WTC11 (cell line): ENCODE results near the gene OPCML. TPM values are rescaled to one million over a fixed set of nuclear protein-coding genes. Genes with fewer than 3 reads are reported as not detected.

Source experiments
- ATAC-seq: fragments of 200-7000 bp; cut with Tn5 transposase; 2 replicates; pipeline ENCODE4 v1.10.0; 2021; ENCODE audit warnings: mild to moderate bottlenecking, moderate library complexity
- CTCF ChIA-PET: fragments of 300-600 bp; sonication (Branson Sonifier 250); formaldehyde crosslinking; loops from one replicate; lab custom pipeline; 2021; ENCODE audit warnings: antibody characterized with exemption; lab: Charles Lee
- POLR2A ChIA-PET: fragments of 350-600 bp; sonication (Branson Sonifier 250); formaldehyde crosslinking; loops from one replicate; lab custom pipeline; 2021; ENCODE audit warnings: antibody characterized with exemption; lab: Charles Lee
- DNase-seq: peaks from one replicate; pipeline ENCODE4 v3.0.0; 2021; ENCODE audit warnings: low spot score
- H3K27ac Mint-ChIP-seq: 2 replicates; pipeline ENCODE4 v1.8.0; 2021; ENCODE audit warnings: mixed read lengths
- H3K27me3 Mint-ChIP-seq: 2 replicates; pipeline ENCODE4 v1.8.0; 2021; ENCODE audit warnings: low read depth, mild to moderate bottlenecking, moderate library complexity, mixed read lengths
- H3K36me3 Mint-ChIP-seq: 2 replicates; pipeline ENCODE4 v1.8.0; 2021; ENCODE audit warnings: mixed read lengths
- H3K4me1 Mint-ChIP-seq: 2 replicates; pipeline ENCODE4 v1.8.0; 2022; ENCODE audit warnings: mixed read lengths
- H3K4me3 Mint-ChIP-seq: 2 replicates; pipeline ENCODE4 v1.8.0; 2021; ENCODE audit warnings: mild to moderate bottlenecking, moderate library complexity, mixed read lengths
- H3K9me3 Mint-ChIP-seq: 2 replicates; pipeline ENCODE4 v1.8.0; 2021; ENCODE audit warnings: mixed read lengths
- ATF2 ChIP-seq: sonication (generic); formaldehyde crosslinking; IDR thresholded peaks from 2 replicates; pipeline ENCODE4 v1.8.1; 2022; ENCODE audit warnings: low read depth, missing genetic modification reagents, borderline replicate concordance
- CREM ChIP-seq: sonication (generic); formaldehyde crosslinking; IDR thresholded peaks from 2 replicates; pipeline ENCODE4 v1.8.1; 2022; ENCODE audit warnings: mild to moderate bottlenecking, missing genetic modification reagents, moderate library complexity
- E2F1 ChIP-seq: sonication (generic); formaldehyde crosslinking; IDR thresholded peaks from 2 replicates; pipeline ENCODE4 v1.8.0; 2022; ENCODE audit warnings: mild to moderate bottlenecking, missing genetic modification reagents
- E2F4 ChIP-seq: sonication (generic); formaldehyde crosslinking; IDR thresholded peaks from 2 replicates; pipeline ENCODE4 v1.8.1; 2022; ENCODE audit warnings: low read depth, mild to moderate bottlenecking, moderate library complexity, missing genetic modification reagents, borderline replicate concordance
- FOXP4 ChIP-seq: sonication (generic); formaldehyde crosslinking; IDR thresholded peaks from 2 replicates; pipeline ENCODE4 v1.8.0; 2022; ENCODE audit warnings: mild to moderate bottlenecking, missing genetic modification reagents
- GTF2I ChIP-seq: fragments of 250-450 bp; sonication (Bioruptor Pico); conservative IDR thresholded peaks from 2 replicates; pipeline ENCODE4 v1.4.0; 2021; ENCODE audit warnings: mild to moderate bottlenecking
- JAZF1 ChIP-seq: fragments of 250-450 bp; sonication (Bioruptor Pico); IDR thresholded peaks from 2 replicates; pipeline ENCODE4 v1.9.0; 2021; ENCODE audit warnings: moderate library complexity, mild to moderate bottlenecking, inconsistent platforms
- NFYB ChIP-seq: sonication (generic); formaldehyde crosslinking; conservative IDR thresholded peaks from 2 replicates; pipeline ENCODE4 v1.8.0; 2022; ENCODE audit warnings: low read depth, missing genetic modification reagents
- OVOL2 ChIP-seq: fragments of 250-450 bp; sonication (Bioruptor Pico); IDR thresholded peaks from 2 replicates; pipeline ENCODE4 v1.9.0; 2021; ENCODE audit warnings: mild to moderate bottlenecking, borderline replicate concordance
- SMAD3 ChIP-seq: sonication (generic); formaldehyde crosslinking; IDR thresholded peaks from 2 replicates; pipeline ENCODE4 v1.8.0; 2022; ENCODE audit warnings: missing genetic modification reagents, mild to moderate bottlenecking, borderline replicate concordance
- SMAD4 ChIP-seq: sonication (generic); formaldehyde crosslinking; IDR thresholded peaks from 2 replicates; pipeline ENCODE4 v1.8.0; 2022; ENCODE audit warnings: mild to moderate bottlenecking, missing genetic modification reagents
- SOX15 ChIP-seq: fragments of 250-450 bp; sonication (Bioruptor Pico); IDR thresholded peaks from 2 replicates; pipeline ENCODE4 v1.9.0; 2021; ENCODE audit warnings: mild to moderate bottlenecking
- USF1 ChIP-seq: sonication (generic); formaldehyde crosslinking; IDR thresholded peaks from 2 replicates; pipeline ENCODE4 v1.8.0; 2022; ENCODE audit warnings: mild to moderate bottlenecking, missing genetic modification reagents
- ZNF263 ChIP-seq: sonication (generic); formaldehyde crosslinking; IDR thresholded peaks from 2 replicates; pipeline ENCODE4 v1.8.1; 2022; ENCODE audit warnings: low read depth, mild to moderate bottlenecking, moderate library complexity, missing genetic modification reagents
- ZNF532 ChIP-seq: fragments of 250-450 bp; sonication (Bioruptor Pico); IDR thresholded peaks from 2 replicates; pipeline ENCODE4 v1.9.0; 2021; ENCODE audit warnings: mild to moderate bottlenecking, borderline replicate concordance
- ZSCAN18 ChIP-seq: fragments of 250-450 bp; sonication (Bioruptor Pico); IDR thresholded peaks from 2 replicates; pipeline ENCODE4 v2.1.2; 2022; ENCODE audit warnings: mild to moderate bottlenecking, moderate library complexity
- total RNA-seq: library from RNA; stranded (reverse); gene quantifications from 3 replicates; pipeline ENCODE4 v1.2.3, GENCODE V29; 2021

OPCML gene
- total RNA-seq, 1 experiment from 2014 or later, result 1.5 TPM

- no peak for TF ChIP-seq SMAD4
- TF ChIP-seq ZNF532 (CRISPR knock-in tag), result no peak
- TF ChIP-seq, all 79 proteins: peak for 0
- peaks cover 16% of the 10 kb centered on the region for H3K36me3 Mint-ChIP-seq
- no peak overlapping the region for H3K4me3 Mint-ChIP-seq
- no peak overlapping the region for H3K27ac Mint-ChIP-seq
- CTCF ChIA-PET, result no interaction called here
- no peaks in the 10 kb centered on the region for H3K27me3 Mint-ChIP-seq
- ATAC-seq, result no peak
- H3K9me3 Mint-ChIP-seq, result peaks cover 22% of the 10 kb centered on the region
- POLR2A ChIA-PET, result no interaction called here
- no peak for DNase-seq
- H3K4me1 Mint-ChIP-seq, result peaks cover 29% of the 10 kb centered on the region
These were observed 254.4 kb downstream of the OPCML start for GRCh38 chr11:133277886-133278285.

GRCh38 chr11:133271871-133272776 is 260.2 kb downstream of the OPCML start:
- POLR2A ChIA-PET, result no interaction called here
- H3K4me1 Mint-ChIP-seq, result peaks cover 2% of the 10 kb centered on the region; the same call in 1 of the 2 replicates
- ATAC-seq, result no peak
- H3K36me3 Mint-ChIP-seq, result peaks cover 11% of the 10 kb centered on the region; the same call in 1 of the 2 replicates
- no peaks in the 10 kb centered on the region for H3K27me3 Mint-ChIP-seq
- H3K27ac Mint-ChIP-seq, result no peak overlapping the region
- CTCF ChIA-PET, result interaction anchor here (1.0 to 1.2 kb wide), 3 partner anchors 137 to 514 kb away, joined by 3 to 4 read pairs (median 3); no protein-coding TSS in a partner anchor
- DNase-seq, result no peak
- no peak overlapping the region for H3K4me3 Mint-ChIP-seq
- H3K9me3 Mint-ChIP-seq, result peaks cover 17% of the 10 kb centered on the region
- TF ChIP-seq OVOL2 (CRISPR knock-in tag), result no peak
- TF ChIP-seq CREM (CRISPR knock-in tag), result no peak
- TF ChIP-seq ATF2 (CRISPR knock-in tag), result no peak
- TF ChIP-seq ZNF263 (CRISPR knock-in tag), result no peak
- no peak for TF ChIP-seq ZSCAN18 (CRISPR knock-in tag)
- no peak for TF ChIP-seq E2F1

- Mint-ChIP-seq H3K4me1 (peaks cover 2% of the 10 kb centered on the region; the same call in 1 of the 2 replicates), H3K27me3 (no peaks in the 10 kb centered on the region), H3K9me3 (peaks cover 17% of the 10 kb centered on the region), H3K36me3 (peaks cover 11% of the 10 kb centered on the region; the same call in 1 of the 2 replicates), H3K27ac (no peak overlapping the region), H3K4me3 (no peak overlapping the region)
- ChIA-PET CTCF (interaction anchor here (1.0 kb wide), 1 partner anchor 201 kb away, joined by 3 read pairs; no protein-coding TSS in a partner anchor), POLR2A (no interaction called here)
- no peak for DNase-seq
- ATAC-seq, result no peak
- TF ChIP-seq E2F4 (CRISPR knock-in tag) (no peak), JAZF1 (no peak), NFYB (no peak), SMAD3 (CRISPR knock-in tag) (no peak), GTF2I (no peak), FOXP4 (CRISPR knock-in tag) (no peak), SOX15 (CRISPR knock-in tag) (no peak), USF1 (no peak)
These were observed 261.1 kb downstream of the OPCML start for GRCh38 chr11:133271206-133271605.
